ENCODE measurements around the gene CTSO.

Gene CTSO

DNA sequence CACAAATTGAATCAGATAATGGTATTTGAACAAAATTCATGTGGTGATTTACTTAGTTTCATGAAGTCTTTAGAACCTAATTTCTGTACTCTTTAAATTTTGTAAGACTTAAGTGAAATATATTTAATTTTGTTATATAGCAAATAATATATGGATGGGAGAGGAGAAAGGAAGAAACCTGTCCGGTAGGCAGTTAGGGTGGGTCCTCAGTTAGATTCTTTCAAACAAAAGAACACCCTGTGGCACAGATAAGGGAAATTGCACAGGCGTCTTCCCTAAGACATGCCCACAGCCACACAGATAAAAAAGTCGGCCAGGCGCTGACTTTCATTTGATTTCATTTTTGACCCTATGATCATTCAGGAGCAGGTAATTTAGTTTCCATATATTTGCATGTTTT, 25.1 kb upstream of the CTSO start:
- H3K4me3 ChIP-seq (ENCODE audit: low read depth, low read length) = no peak overlapping the region
- TF ChIP-seq, protein P1, sequence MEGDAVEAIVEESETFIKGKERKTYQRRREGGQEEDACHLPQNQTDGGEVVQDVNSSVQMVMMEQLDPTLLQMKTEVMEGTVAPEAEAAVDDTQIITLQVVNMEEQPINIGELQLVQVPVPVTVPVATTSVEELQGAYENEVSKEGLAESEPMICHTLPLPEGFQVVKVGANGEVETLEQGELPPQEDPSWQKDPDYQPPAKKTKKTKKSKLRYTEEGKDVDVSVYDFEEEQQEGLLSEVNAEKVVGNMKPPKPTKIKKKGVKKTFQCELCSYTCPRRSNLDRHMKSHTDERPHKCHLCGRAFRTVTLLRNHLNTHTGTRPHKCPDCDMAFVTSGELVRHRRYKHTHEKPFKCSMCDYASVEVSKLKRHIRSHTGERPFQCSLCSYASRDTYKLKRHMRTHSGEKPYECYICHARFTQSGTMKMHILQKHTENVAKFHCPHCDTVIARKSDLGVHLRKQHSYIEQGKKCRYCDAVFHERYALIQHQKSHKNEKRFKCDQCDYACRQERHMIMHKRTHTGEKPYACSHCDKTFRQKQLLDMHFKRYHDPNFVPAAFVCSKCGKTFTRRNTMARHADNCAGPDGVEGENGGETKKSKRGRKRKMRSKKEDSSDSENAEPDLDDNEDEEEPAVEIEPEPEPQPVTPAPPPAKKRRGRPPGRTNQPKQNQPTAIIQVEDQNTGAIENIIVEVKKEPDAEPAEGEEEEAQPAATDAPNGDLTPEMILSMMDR (conservative IDR thresholded peaks at IDR 0.05; ENCODE audit: low read depth, low read length) = no peak
- DNase-seq (ENCODE audit: low read depth) = no peak

DNA sequence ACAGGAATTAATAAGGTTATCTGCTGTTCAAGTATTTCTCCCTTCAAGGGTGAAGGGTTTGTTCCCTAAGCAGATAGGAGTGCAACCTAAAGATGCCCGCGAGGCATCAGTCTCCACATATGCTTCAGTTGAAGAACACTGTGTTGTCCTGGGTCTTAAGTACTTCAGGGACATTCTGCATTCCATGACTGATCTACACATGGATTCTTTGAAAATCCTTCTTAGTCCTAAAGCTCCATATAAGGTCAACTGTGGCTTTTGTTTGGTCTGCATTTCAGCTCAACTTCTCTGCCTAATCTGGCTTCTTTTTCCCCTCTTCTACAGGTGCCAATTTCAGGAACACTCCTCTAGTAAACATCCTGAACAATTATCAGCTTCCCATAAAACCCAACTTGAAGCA, 21.8 kb upstream of the CTSO start:
- no peak overlapping the region for H3K4me3 ChIP-seq (ENCODE audit: low read depth, low read length)
- TF ChIP-seq, protein P1 (conservative IDR thresholded peaks at IDR 0.05; ENCODE audit: low read depth, low read length) = no peak
- no peak for DNase-seq (ENCODE audit: low read depth)

DNA sequence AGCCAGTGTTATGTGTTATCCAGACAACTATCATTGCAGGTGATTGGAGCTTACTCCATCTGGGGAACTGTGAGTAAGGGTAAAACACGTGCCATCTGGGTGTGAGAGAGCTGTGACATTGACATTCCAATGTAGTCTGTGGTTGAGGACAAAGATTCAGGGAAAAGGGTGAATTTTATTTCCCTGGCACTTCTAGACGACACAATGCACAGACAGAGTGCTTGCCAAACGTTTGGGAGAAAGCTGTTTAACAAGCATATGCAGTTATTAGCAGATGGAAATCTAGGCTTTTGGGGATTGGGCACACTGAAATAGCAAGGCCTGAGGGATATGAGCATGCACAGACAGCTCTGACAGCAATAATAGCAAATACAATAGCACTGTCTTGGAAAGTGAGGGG, 21.3 kb upstream of the CTSO start:
- TF ChIP-seq, protein P1 (conservative IDR thresholded peaks at IDR 0.05; ENCODE audit: low read depth, low read length) = no peak
- no peak for DNase-seq (ENCODE audit: low read depth)
- H3K4me3 ChIP-seq (ENCODE audit: low read depth, low read length) = no peak overlapping the region

DNA sequence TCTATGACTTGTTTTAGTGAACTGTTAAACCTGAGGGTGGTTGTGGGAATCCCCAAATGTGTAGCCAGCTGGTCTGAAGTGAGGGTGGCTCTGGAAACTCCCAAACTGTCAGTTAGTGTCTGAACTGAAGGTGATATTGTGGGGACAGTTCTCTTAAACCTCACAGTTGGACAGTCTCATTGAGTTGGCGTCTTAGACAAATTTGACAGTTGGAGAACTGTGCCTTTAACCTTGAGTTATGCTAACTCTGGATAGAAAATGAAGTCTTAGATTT, 20.7 kb upstream of the CTSO start:
- TF ChIP-seq, protein P1 (conservative IDR thresholded peaks at IDR 0.05; ENCODE audit: low read depth, low read length) = no peak
- DNase-seq (ENCODE audit: low read depth) = no peak
- H3K4me3 ChIP-seq (ENCODE audit: low read depth, low read length) = no peak overlapping the region

DNA sequence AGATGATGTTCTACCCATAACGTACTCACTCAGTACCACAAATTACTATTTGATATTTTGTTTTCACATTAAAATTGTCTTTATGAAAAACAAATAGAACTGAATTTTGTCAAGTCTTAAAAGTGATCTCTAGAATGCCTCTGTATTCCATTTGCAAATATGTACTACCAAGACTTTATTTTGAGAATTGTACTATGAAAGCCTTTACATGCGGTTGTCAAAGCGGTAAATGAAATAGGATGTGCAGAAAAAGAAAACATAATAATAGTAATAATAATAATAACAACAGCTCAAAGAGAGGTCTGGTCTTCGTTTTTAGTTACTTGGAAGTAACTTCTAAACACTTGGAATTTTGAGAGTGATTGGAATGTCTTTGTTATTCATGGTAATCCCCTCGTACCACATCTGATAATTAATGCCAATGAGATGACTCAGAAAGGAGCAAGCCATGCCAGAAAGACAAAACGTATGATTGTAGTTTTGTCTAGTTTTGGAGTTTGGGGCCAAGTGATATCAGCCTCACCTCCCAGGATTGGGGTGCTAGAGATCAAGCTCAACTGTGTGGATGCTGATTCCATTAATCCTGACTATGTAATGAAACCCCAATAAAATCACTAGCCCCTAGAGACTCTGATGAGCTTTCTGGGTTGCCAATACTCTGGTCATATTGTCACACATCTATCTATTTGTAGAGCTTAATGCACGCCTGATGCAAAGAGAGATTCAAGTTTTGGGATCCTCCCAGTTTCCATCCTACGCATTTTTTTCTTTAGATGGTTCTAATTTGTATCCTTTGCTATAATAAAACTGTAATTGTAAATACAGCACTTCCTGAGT, 20.2 kb upstream of the CTSO start:
- peak; percentile 39 for DNase-seq (ENCODE audit: low read depth)
- TF ChIP-seq, protein P1 (conservative IDR thresholded peaks at IDR 0.05; ENCODE audit: low read depth, low read length) = no peak
- H3K4me3 ChIP-seq (ENCODE audit: low read depth, low read length) = no peak overlapping the region

DNA sequence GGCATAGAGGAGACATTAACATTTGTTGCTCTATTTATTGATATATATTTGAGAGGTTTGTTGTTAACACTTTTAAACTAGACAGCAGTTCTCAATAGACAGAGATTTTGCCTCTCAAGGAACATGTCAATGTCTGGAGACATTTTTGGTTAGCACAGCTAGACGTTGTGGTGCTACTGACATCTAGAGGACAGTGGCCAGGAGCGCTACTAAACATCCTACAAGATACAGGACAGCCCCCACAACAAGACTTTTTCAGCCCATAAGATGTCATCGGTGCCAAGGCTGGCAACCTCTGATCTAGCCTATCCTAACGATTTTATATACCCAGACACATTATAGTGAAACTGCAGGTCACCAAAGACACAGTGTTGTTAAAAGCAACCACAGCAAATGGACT, 18.4 kb upstream of the CTSO start:
- H3K4me3 ChIP-seq (ENCODE audit: low read depth, low read length) = no peak overlapping the region
- peak; percentile 79 for DNase-seq (ENCODE audit: low read depth)
- TF ChIP-seq, protein P1 (conservative IDR thresholded peaks at IDR 0.05; ENCODE audit: low read depth, low read length) = peak; percentile 79

DNA sequence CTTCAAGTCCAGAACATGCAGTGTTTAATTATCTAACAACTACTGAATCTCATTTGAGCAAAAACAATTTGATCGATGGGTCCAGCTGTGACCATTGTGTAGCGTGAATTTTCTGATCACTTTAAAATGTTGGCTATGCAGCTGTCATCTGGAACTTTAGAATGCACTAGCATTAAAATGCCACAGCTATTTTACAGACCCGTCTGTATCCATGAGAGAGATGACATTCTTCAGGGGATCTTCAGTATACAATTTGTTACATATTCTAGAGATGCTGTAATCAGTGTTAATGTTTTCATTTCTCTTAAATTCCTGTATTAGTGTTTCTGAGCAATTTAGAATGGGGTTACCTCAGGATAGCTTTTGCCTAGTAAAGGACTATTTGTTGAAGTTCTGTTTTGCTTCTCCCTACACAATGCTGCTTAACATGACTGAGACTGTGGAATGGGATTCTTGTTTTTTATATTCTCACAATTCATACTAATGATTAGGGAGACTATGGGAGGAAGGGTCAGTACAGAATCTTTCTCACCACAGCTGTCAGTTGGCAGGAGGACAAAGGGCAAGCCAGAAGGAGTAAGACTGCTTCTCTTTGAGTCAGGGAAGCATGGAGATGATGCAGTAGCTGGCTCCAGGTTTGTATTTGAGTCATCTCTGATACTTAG, 13.2 kb upstream of the CTSO start:
- no peak overlapping the region for H3K4me3 ChIP-seq (ENCODE audit: low read depth, low read length)
- TF ChIP-seq, protein P1 (conservative IDR thresholded peaks at IDR 0.05; ENCODE audit: low read depth, low read length) = no peak
- peak; percentile 33 for DNase-seq (ENCODE audit: low read depth)
